Measurements from ENCODE around the gene PIK3CD. TPM values are rescaled to one million over a fixed set of nuclear protein-coding genes. Genes with fewer than 3 reads are reported as not detected.
"Not testable (repeated sequence)": the region's sequence is repeated elsewhere in the genome, so short reads cannot be mapped to it uniquely, and the experiment has no call there.

Gene PIK3CD
- total and polyA plus RNA-seq, 4 donors = 5.2 to 21.0 (median 11.7) TPM

DNA sequence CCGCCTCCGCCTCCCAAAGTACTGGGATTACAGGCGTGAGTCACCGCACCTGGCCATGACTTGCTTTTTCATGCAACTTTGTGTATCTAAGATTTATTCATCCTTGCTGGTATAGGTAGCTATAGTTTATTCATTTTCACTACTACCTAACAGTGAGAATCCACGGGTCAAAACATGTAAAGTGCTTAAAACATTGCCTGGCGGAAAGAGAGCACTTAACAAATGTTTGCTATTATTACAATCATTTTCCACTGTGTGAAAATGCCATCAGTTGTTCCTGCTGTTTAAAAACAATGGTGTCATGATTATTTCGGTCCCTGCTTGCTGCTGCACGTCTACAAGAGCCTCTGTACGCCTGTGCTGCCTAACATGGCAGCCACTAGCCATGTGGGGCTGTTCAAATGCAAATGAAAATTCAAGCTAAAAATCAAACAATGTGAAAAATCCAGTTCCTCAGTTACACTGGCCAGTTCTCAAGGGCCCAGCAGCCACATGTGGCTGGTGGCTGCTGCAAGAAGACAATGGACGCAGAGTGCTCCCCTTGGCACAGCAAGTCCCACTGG lies 107.1 kb downstream of the PIK3CD start:
- WGBS, 2 donors = 92% methylated on average over 10 of the region's 10 CpGs
- ATAC-seq (ENCODE audit: low FRiP score) (no peak), DNase-seq (no peak)
- intact Hi-C loops (cut with DNase I) = no loop called here
- Histone ChIP-seq H3K36me3 (ENCODE audit: control insufficient read depth in 1 of 2, insufficient read depth in 2 of 2, low read length in 1 of 2) (no peaks in the 10 kb centered on the region), H3K9me3 (ENCODE audit: control insufficient read depth, low read length) (no peaks in the 10 kb centered on the region), H3K4me1 (ENCODE audit: control insufficient read depth in 1 of 2, insufficient read depth in 2 of 2, low read length in 2 of 2) (no peaks in the 10 kb centered on the region), H3K4me3 (ENCODE audit: low read length in 2 of 2) (no peak overlapping the region), H3K27me3 (ENCODE audit: control insufficient read depth in 1 of 2, insufficient read depth in 2 of 2, low read length in 1 of 2) (no peaks in the 10 kb centered on the region), H3K27ac (ENCODE audit: low read depth in 1 of 2, low read length in 2 of 2) (no peak overlapping the region)

- ATAC-seq (ENCODE audit: low FRiP score) (no peak), DNase-seq (no peak)
- H3K36me3 ChIP-seq (ENCODE audit: control insufficient read depth in 1 of 2, insufficient read depth in 2 of 2, low read length in 1 of 2) = no peaks in the 10 kb centered on the region
- 95 to 100% methylated on average over 2 of the region's 2 CpGs for WGBS, 2 donors
- no peak overlapping the region for H3K27ac ChIP-seq (ENCODE audit: low read depth in 1 of 2, low read length in 2 of 2)
- H3K9me3 ChIP-seq (ENCODE audit: control insufficient read depth, low read length) = no peaks in the 10 kb centered on the region
- H3K27me3 ChIP-seq (ENCODE audit: control insufficient read depth in 1 of 2, insufficient read depth in 2 of 2, low read length in 1 of 2) = no peaks in the 10 kb centered on the region
- no peaks in the 10 kb centered on the region for H3K4me1 ChIP-seq (ENCODE audit: control insufficient read depth in 1 of 2, insufficient read depth in 2 of 2, low read length in 2 of 2)
- H3K4me3 ChIP-seq (ENCODE audit: low read length in 2 of 2) = no peak overlapping the region
- intact Hi-C loops (cut with DNase I) = no loop called here
These were observed 108.4 kb downstream of the PIK3CD start for GRCh38 chr1:9759939-9760338.

DNA sequence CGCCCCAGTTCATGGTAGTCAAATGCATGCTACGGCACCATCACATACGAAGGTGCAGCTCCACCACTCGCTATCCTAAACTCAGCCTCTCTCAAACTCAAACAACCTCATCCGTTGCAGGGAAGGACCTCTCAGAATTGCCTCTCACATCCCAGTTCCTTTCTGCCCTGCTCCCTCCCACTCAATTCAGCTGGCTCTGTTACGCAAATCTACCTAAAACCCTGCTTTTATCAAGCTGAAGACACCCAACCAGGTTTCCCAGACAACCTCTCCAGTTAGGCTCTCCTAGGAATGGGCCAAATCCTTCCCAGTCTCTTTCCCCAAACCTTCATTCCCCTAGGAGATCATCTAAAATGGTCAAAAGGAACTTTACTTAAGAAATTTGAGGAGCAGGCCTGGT lies 109.3 kb downstream of the PIK3CD start:
- no peaks in the 10 kb centered on the region for H3K36me3 ChIP-seq (ENCODE audit: control insufficient read depth in 1 of 2, insufficient read depth in 2 of 2, low read length in 1 of 2)
- H3K9me3 ChIP-seq (ENCODE audit: control insufficient read depth, low read length) = no peaks in the 10 kb centered on the region
- H3K27ac ChIP-seq (ENCODE audit: low read depth in 1 of 2, low read length in 2 of 2) = no peak overlapping the region
- no peak for DNase-seq
- H3K4me1 ChIP-seq (ENCODE audit: control insufficient read depth in 1 of 2, insufficient read depth in 2 of 2, low read length in 2 of 2) = no peaks in the 10 kb centered on the region
- ATAC-seq (ENCODE audit: low FRiP score) = no peak
- H3K27me3 ChIP-seq (ENCODE audit: control insufficient read depth in 1 of 2, insufficient read depth in 2 of 2, low read length in 1 of 2) = no peaks in the 10 kb centered on the region
- no peak overlapping the region for H3K4me3 ChIP-seq (ENCODE audit: low read length in 2 of 2)
- intact Hi-C loops (cut with DNase I) = no loop called here
- 96 to 97% methylated on average over 6 of the region's 6 CpGs for WGBS, 2 donors

DNA sequence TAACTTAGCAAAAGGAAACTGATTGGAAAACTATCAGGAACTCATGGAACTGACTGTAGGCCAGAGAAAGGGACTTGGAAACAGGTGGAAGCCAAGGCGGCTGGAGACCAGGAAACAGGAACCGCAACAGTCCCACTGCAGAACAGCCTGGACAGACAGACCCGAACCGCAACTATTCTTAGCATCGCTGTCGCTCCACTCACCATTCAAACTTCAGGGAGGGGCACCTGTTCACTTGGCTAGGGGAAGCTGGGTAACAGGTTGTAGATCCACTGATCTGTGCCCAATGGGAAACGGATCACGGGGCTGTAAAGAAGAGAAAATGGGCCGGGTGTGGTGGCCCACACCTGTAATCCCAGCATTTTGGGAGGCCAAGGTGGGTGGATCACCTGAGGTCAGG lies 110.3 kb downstream of the PIK3CD start:
- Histone ChIP-seq H3K9me3 (ENCODE audit: control insufficient read depth, low read length) (no peaks in the 10 kb centered on the region), H3K27ac (ENCODE audit: low read depth in 1 of 2, low read length in 2 of 2) (no peak overlapping the region), H3K27me3 (ENCODE audit: control insufficient read depth in 1 of 2, insufficient read depth in 2 of 2, low read length in 1 of 2) (no peaks in the 10 kb centered on the region), H3K4me3 (ENCODE audit: low read length in 2 of 2) (no peak overlapping the region), H3K36me3 (ENCODE audit: control insufficient read depth in 1 of 2, insufficient read depth in 2 of 2, low read length in 1 of 2) (no peaks in the 10 kb centered on the region), H3K4me1 (ENCODE audit: control insufficient read depth in 1 of 2, insufficient read depth in 2 of 2, low read length in 2 of 2) (no peaks in the 10 kb centered on the region)
- 94 to 96% methylated on average over 9 of the region's 9 CpGs for WGBS, 2 donors
- ATAC-seq (ENCODE audit: low FRiP score) (no peak), DNase-seq (peak in 1 of 2 donors; percentile 26)
- intact Hi-C loops (cut with DNase I) = no loop called here

GRCh38 chr1:9762446-9762845 lies 110.9 kb downstream of the PIK3CD start:
- H3K4me3 ChIP-seq (ENCODE audit: low read length in 2 of 2); H3K4me1 ChIP-seq (ENCODE audit: control insufficient read depth in 1 of 2, insufficient read depth in 2 of 2, low read length in 2 of 2); intact Hi-C loops (cut with DNase I); H3K9me3 ChIP-seq (ENCODE audit: control insufficient read depth, low read length); ATAC-seq (ENCODE audit: low FRiP score); H3K36me3 ChIP-seq (ENCODE audit: control insufficient read depth in 1 of 2, insufficient read depth in 2 of 2, low read length in 1 of 2); H3K27me3 ChIP-seq (ENCODE audit: control insufficient read depth in 1 of 2, insufficient read depth in 2 of 2, low read length in 1 of 2); H3K27ac ChIP-seq (ENCODE audit: low read depth in 1 of 2, low read length in 2 of 2): not testable (repeated sequence)
- WGBS, 2 donors = 96 to 97% methylated on average over 25 of the region's 25 CpGs
- DNase-seq = peak in 1 of 2 donors; percentile 40

GRCh38 chr1:9763914-9764313 lies 112.4 kb downstream of the PIK3CD start:
- Histone ChIP-seq H3K36me3 (ENCODE audit: control insufficient read depth in 1 of 2, insufficient read depth in 2 of 2, low read length in 1 of 2) (no peaks in the 10 kb centered on the region), H3K27ac (ENCODE audit: low read depth in 1 of 2, low read length in 2 of 2) (no peak overlapping the region), H3K4me3 (ENCODE audit: low read length in 2 of 2) (no peak overlapping the region), H3K9me3 (ENCODE audit: control insufficient read depth, low read length) (no peaks in the 10 kb centered on the region), H3K4me1 (ENCODE audit: control insufficient read depth in 1 of 2, insufficient read depth in 2 of 2, low read length in 2 of 2) (no peaks in the 10 kb centered on the region), H3K27me3 (ENCODE audit: control insufficient read depth in 1 of 2, insufficient read depth in 2 of 2, low read length in 1 of 2) (no peaks in the 10 kb centered on the region)
- WGBS, 2 donors = 80 to 85% methylated on average over 2 of the region's 2 CpGs
- ATAC-seq (ENCODE audit: low FRiP score) (no peak), DNase-seq (peak in 1 of 2 donors; percentile 2)
- intact Hi-C loops (cut with DNase I) = no loop called here

DNA sequence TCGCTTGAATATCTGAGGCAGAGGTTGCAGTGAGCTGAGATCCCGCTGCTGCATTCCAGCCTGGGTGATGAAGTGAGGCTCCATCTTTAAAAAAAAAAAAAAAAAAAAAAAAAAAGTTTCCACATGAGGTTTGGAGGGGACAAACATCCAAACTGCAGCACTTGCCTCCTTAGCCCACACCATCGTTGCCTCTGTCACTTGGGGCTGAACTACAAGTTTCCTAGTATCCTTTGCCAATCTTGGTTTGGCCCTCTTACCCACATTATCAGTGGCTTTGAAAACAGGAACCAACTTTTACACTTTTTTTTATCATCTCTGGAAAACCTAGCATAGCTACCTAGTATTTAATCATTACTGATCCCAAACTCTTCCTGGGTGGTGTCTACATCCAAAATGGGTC lies 113.0 kb downstream of the PIK3CD start:
- H3K9me3 ChIP-seq (ENCODE audit: control insufficient read depth, low read length) = no peaks in the 10 kb centered on the region
- ATAC-seq (ENCODE audit: low FRiP score) = no peak
- peak in 1 of 2 donors; percentile 13 for DNase-seq
- no peaks in the 10 kb centered on the region for H3K27me3 ChIP-seq (ENCODE audit: control insufficient read depth in 1 of 2, insufficient read depth in 2 of 2, low read length in 1 of 2)
- H3K4me3 ChIP-seq (ENCODE audit: low read length in 2 of 2) = no peak overlapping the region
- H3K4me1 ChIP-seq (ENCODE audit: control insufficient read depth in 1 of 2, insufficient read depth in 2 of 2, low read length in 2 of 2) = no peaks in the 10 kb centered on the region
- H3K27ac ChIP-seq (ENCODE audit: low read depth in 1 of 2, low read length in 2 of 2) = no peak overlapping the region
- H3K36me3 ChIP-seq (ENCODE audit: control insufficient read depth in 1 of 2, insufficient read depth in 2 of 2, low read length in 1 of 2) = no peaks in the 10 kb centered on the region
- intact Hi-C loops (cut with DNase I) = no loop called here
- 66% methylated on average over 3 of the region's 3 CpGs for WGBS, 2 donors

- Histone ChIP-seq H3K4me1 (ENCODE audit: control insufficient read depth in 1 of 2, insufficient read depth in 2 of 2, low read length in 2 of 2) (no peaks in the 10 kb centered on the region), H3K27me3 (ENCODE audit: control insufficient read depth in 1 of 2, insufficient read depth in 2 of 2, low read length in 1 of 2) (no peaks in the 10 kb centered on the region), H3K9me3 (ENCODE audit: control insufficient read depth, low read length) (no peaks in the 10 kb centered on the region), H3K27ac (ENCODE audit: low read depth in 1 of 2, low read length in 2 of 2) (no peak overlapping the region), H3K36me3 (ENCODE audit: control insufficient read depth in 1 of 2, insufficient read depth in 2 of 2, low read length in 1 of 2) (no peaks in the 10 kb centered on the region), H3K4me3 (ENCODE audit: low read length in 2 of 2) (no peak overlapping the region)
- WGBS, 2 donors = 93 to 94% methylated on average over 15 of the region's 15 CpGs
- ATAC-seq (ENCODE audit: low FRiP score) (no peak), DNase-seq (peak; percentile 37 to 50)
- intact Hi-C loops (cut with DNase I) = no loop called here
These were observed 115.4 kb downstream of the PIK3CD start for GRCh38 chr1:9766759-9767442.

DNA sequence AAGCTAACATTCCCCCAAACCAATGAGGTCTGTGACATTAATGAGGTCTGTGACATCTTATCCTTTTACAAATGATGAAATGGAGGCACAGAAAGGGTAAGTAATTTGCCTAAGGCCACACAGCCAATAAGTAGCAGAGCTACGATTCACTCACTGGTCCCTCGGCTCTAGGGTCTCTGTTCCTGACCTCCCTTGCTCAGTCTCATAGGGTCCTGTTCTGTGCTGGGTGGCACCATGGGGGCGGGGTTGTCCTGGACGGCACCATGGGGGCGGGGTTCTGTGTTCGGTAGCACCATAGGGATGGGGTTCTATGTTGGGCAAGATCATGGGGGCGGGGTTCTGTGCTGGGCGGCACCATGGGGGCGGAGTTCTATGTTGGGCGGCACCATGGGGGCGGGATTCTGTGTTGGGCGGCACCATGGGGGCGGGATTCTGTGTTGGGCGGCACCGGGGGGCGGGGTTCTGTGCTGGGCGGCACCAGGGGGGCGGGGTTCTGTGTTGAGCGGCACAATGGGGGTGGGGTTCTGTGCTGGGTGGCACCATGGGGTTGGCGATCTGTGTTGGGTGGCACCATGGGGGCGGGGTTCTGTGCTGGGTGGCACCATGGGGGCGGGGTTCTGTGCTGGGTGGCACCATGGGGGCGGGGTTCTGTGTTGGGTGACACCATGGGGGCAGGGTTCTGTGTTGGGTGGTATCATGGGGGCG lies 116.6 kb downstream of the PIK3CD start:
- H3K27me3 ChIP-seq (ENCODE audit: control insufficient read depth in 1 of 2, insufficient read depth in 2 of 2, low read length in 1 of 2) = no peaks in the 10 kb centered on the region
- 94 to 95% methylated on average over 21 to 24 of the region's 24 CpGs for WGBS, 2 donors
- H3K27ac ChIP-seq (ENCODE audit: low read depth in 1 of 2, low read length in 2 of 2) = no peak overlapping the region
- ATAC-seq (ENCODE audit: low FRiP score) (no peak), DNase-seq (peak; percentile 32 to 37)
- intact Hi-C loops (cut with DNase I) = no loop called here
- peaks cover 1 to 5% of the 10 kb centered on the region in 2 donors for H3K36me3 ChIP-seq (ENCODE audit: control insufficient read depth in 1 of 2, insufficient read depth in 2 of 2, low read length in 1 of 2)
- no peaks in the 10 kb centered on the region for H3K4me1 ChIP-seq (ENCODE audit: control insufficient read depth in 1 of 2, insufficient read depth in 2 of 2, low read length in 2 of 2)
- no peak overlapping the region for H3K4me3 ChIP-seq (ENCODE audit: low read length in 2 of 2)
- no peaks in the 10 kb centered on the region for H3K9me3 ChIP-seq (ENCODE audit: control insufficient read depth, low read length)
